K562 (cell line): ENCODE measurements around the gene PPM1H. TPM values are rescaled to one million over a fixed set of nuclear protein-coding genes. Genes with fewer than 3 reads are reported as not detected.

Experiments
- BRCA1 ChIP-seq, 2 experiments: fragments of 450-650 bp in 1 of 2; sonication (generic) in 1 of 2; formaldehyde crosslinking in 1 of 2; IDR thresholded peaks; 2 replicates each; pipeline versions ENCODE4 v1.5.0 to v1.6.1; 2017 to 2020; ENCODE audit warnings: mild to moderate bottlenecking in 1 of 2, missing genetic modification reagents in 1 of 2
- DDX20 ChIP-seq: fragments of 450-650 bp; IDR thresholded peaks from 2 replicates; pipeline ENCODE4 v1.6.1; 2016; ENCODE audit warnings: missing genetic modification characterization, low read depth, mild to moderate bottlenecking, missing compliant biosample characterization, moderate library complexity
- FOS ChIP-seq: IDR thresholded peaks from 3 replicates; pipeline ENCODE4 v1.6.1; 2011; ENCODE audit not compliant: insufficient read length; ENCODE audit errors: extremely low read depth
- FOXK2 ChIP-seq, 2 experiments: fragments of 450-650 bp; IDR thresholded peaks in 1 of 2; conservative IDR thresholded peaks in 1 of 2; 2 replicates each; pipeline ENCODE4 v1.6.1; 2016; ENCODE audit warnings: low read depth in 2 of 2, mild to moderate bottlenecking in 1 of 2
- GATAD2A ChIP-seq: fragments of 450-650 bp; IDR thresholded peaks from 2 replicates; pipeline ENCODE4 v1.6.1; 2017
- NFE2L1 ChIP-seq: fragments of 450-650 bp; IDR thresholded peaks from 2 replicates; pipeline ENCODE4 v1.6.1; 2016; ENCODE audit warnings: missing genetic modification characterization, low read depth, mild to moderate bottlenecking, missing compliant biosample characterization, moderate library complexity, borderline replicate concordance
- NR2C2 ChIP-seq, 2 experiments: fragments of 200-800 bp in 1 of 2; sonication (Bioruptor generic) in 1 of 2; sonication (generic) in 1 of 2; formaldehyde crosslinking in 1 of 2; IDR thresholded peaks; 2 replicates each; pipeline versions ENCODE4 v1.6.1 to v1.8.0; 2016 to 2022; ENCODE audit warnings: mild to moderate bottlenecking in 1 of 2, missing compliant biosample characterization in 1 of 2, missing genetic modification characterization in 1 of 2, missing genetic modification reagents in 1 of 2
- PHB ChIP-seq: fragments of 250-450 bp; sonication (Bioruptor Pico); IDR thresholded peaks from 2 replicates; pipeline ENCODE4 v1.5.0; 2021
- PHF20 ChIP-seq: fragments of 450-650 bp; IDR thresholded peaks from 2 replicates; pipeline ENCODE4 v1.6.1; 2018; ENCODE audit not compliant: partially characterized antibody
- SAFB2 ChIP-seq: fragments of 200-400 bp; formaldehyde crosslinking; IDR thresholded peaks from 2 replicates; pipeline ENCODE4 v1.6.1; 2018; ENCODE audit warnings: borderline replicate concordance, low read length, low read depth, moderate library complexity; ENCODE audit not compliant: severe bottlenecking
- SNIP1 ChIP-seq: fragments of 450-650 bp; IDR thresholded peaks from 2 replicates; pipeline ENCODE4 v1.7.1; 2017; ENCODE audit warnings: low read depth, mild to moderate bottlenecking
- SNRNP70 ChIP-seq: fragments of 200-400 bp; formaldehyde crosslinking; optimal IDR thresholded peaks from 2 replicates; pipeline ENCODE3; 2017; ENCODE audit warnings: low read depth, low read length
- TFAM ChIP-seq: fragments of 250-450 bp; sonication (Bioruptor Pico); conservative IDR thresholded peaks from 2 replicates; pipeline ENCODE4 v1.5.0; 2021; ENCODE audit warnings: mild to moderate bottlenecking, moderate library complexity
- ZNF217 ChIP-seq: sonication (generic); formaldehyde crosslinking; IDR thresholded peaks from 2 replicates; pipeline ENCODE4 v1.8.0; 2022; ENCODE audit warnings: mild to moderate bottlenecking, missing genetic modification reagents
- ZNF263 ChIP-seq: sonication (generic); formaldehyde crosslinking; IDR thresholded peaks from 2 replicates; pipeline ENCODE4 v1.8.0; 2022; ENCODE audit warnings: mild to moderate bottlenecking, missing genetic modification reagents, borderline replicate concordance
- ZNF436 ChIP-seq: fragments of 250-450, 450-650 bp; sonication (Bioruptor Pico); formaldehyde crosslinking; IDR thresholded peaks from 2 replicates; pipeline ENCODE4 v1.7.0; 2020; ENCODE audit warnings: mild to moderate bottlenecking
- polyA plus RNA-seq, 8 experiments: library from polyadenylated mRNA; depleted of rRNA in 4 of 8; stranded (reverse) in 5 of 8; unstranded in 3 of 8; fragments of >200 nt; fragmentation: Nextera tagmentation in 2 of 8; fragmentation: Illumina TruSeq in 1 of 8; extraction: Ambion mirVana in 2 of 8; extraction: Trizol in 1 of 8; gene quantifications; 2 replicates each; pipeline versions ENCODE4 v1.2.1 to v1.2.3, GENCODE V29; 2011 to 2014; ENCODE audit warnings: inconsistent platforms in 1 of 8, missing spikeins in 1 of 8
- total RNA-seq, 7 experiments: library from RNA; depleted of rRNA in 6 of 7; stranded (reverse); fragments of >200 nt in 6 of 7; fragmentation: Illumina TruSeq in 2 of 7; extraction: Trizol in 2 of 7; gene quantifications; 2 replicates each; pipeline versions ENCODE4 v1.2.1 to v1.2.3, GENCODE V29; 2011 to 2021; ENCODE audit warnings: low replicate concordance in 1 of 7
- TF ChIP-seq, protein P1 (sequence below), 2 experiments: fragments of 450-650 bp in 1 of 2; IDR thresholded peaks; 2 replicates each; pipeline ENCODE4 v1.6.1; 2011 to 2017; ENCODE audit warnings: low read depth in 2 of 2, antibody characterized with exemption in 1 of 2, borderline replicate concordance in 1 of 2, low read length in 1 of 2, mild to moderate bottlenecking in 1 of 2, mixed read lengths in 1 of 2; ENCODE audit not compliant: control insufficient read depth in 1 of 2
- TF ChIP-seq, protein P2 (sequence below): fragments of 250-450 bp; sonication (Bioruptor Pico); IDR thresholded peaks from 2 replicates; pipeline ENCODE4 v1.4.0; 2020; ENCODE audit warnings: mild to moderate bottlenecking, moderate library complexity
- TF ChIP-seq, protein P3 (sequence below): fragments of 250-450 bp; sonication (Bioruptor Pico); IDR thresholded peaks from 2 replicates; pipeline ENCODE4 v1.8.0; 2021; ENCODE audit warnings: moderate library complexity, mild to moderate bottlenecking, inconsistent platforms
- TF ChIP-seq, protein P4 (sequence below): fragments of 250-450 bp; sonication (Bioruptor Pico); IDR thresholded peaks from 2 replicates; pipeline ENCODE4 v1.8.0; 2021; ENCODE audit warnings: borderline replicate concordance, mild to moderate bottlenecking, moderate library complexity; ENCODE audit not compliant: poor library complexity, severe bottlenecking

PPM1H gene
- total and polyA plus RNA-seq, 9 of the 15 experiments (the other 6 are each of a cell fraction or from before 2014, with no cell fraction given): 5.3 to 29.3 (median 11.3) TPM

DNA sequence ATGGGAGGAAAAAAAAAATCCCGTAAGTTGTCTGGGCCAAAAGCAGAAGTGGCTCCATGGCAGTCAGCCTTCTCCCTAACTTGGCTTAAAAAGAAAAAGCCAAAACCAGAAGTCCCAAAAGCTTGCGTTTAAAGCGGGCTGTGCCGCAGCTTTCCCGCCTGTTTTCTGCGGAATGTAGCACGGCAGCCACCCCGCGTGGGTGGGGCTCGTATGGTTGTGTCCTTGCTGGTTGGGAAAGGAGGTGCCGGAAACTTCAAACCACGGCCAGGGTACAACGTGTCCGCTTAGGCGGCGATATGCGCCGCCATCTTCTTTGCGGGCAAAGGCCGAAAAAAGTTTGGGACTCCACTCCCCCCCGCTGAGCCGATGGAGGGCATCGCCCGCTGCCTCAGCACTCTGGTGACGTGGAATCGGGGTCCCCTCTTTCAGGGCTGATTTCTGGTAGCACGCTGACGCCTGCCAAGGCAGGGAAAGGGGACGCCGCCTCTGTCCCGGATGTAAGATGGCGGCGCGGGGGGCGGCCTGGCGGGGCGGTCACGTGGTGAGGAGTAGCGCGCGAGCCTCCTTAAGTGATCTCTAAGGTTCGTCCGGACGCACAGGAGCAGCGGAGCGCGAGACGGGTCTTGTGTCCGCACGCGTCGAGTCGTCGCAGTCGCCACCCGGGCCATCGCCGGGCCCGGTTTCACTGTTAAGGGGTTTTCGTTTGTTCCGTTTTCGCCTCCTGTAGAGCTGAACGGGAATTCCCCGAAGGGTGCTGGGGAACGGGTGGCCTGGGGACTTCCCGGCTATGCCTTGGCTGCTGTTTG lies 332.5 kb downstream of the PPM1H start (continued):
- TF ChIP-seq, protein P1, sequence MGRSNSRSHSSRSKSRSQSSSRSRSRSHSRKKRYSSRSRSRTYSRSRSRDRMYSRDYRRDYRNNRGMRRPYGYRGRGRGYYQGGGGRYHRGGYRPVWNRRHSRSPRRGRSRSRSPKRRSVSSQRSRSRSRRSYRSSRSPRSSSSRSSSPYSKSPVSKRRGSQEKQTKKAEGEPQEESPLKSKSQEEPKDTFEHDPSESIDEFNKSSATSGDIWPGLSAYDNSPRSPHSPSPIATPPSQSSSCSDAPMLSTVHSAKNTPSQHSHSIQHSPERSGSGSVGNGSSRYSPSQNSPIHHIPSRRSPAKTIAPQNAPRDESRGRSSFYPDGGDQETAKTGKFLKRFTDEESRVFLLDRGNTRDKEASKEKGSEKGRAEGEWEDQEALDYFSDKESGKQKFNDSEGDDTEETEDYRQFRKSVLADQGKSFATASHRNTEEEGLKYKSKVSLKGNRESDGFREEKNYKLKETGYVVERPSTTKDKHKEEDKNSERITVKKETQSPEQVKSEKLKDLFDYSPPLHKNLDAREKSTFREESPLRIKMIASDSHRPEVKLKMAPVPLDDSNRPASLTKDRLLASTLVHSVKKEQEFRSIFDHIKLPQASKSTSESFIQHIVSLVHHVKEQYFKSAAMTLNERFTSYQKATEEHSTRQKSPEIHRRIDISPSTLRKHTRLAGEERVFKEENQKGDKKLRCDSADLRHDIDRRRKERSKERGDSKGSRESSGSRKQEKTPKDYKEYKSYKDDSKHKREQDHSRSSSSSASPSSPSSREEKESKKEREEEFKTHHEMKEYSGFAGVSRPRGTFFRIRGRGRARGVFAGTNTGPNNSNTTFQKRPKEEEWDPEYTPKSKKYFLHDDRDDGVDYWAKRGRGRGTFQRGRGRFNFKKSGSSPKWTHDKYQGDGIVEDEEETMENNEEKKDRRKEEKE (IDR thresholded peaks at IDR 0.05; ENCODE audit: borderline replicate concordance in 1 of 2, control insufficient read depth in 1 of 2, low read depth in 2 of 2, low read length in 1 of 2): no peak
- TF ChIP-seq TFAM (CRISPR knock-in tag) (no peak), ZNF263 (peak; percentile 40), SNRNP70 (no peak), NR2C2 (CRISPR knock-in tag; IDR thresholded peaks at IDR 0.05) (no peak), NR2C2 (tag; IDR thresholded peaks at IDR 0.05) (peak; percentile 83), NFE2L1 (tag) (no peak), SNIP1 (no peak), FOS (no peak), PHB (CRISPR knock-in tag) (0 out of 2 replicates have a peak, but pooled peaks have one; percentile 17), ZNF217 (CRISPR knock-in tag) (no peak), DDX20 (tag) (no peak), ZNF436 (CRISPR knock-in tag) (0 out of 2 replicates have a peak, but pooled peaks have one; percentile 27), SAFB2 (no peak), PHF20 (peak; percentile 78), FOXK2 (conservative IDR thresholded peaks at IDR 0.05 in 1 of 2, IDR thresholded peaks at IDR 0.05 in 1 of 2; ENCODE audit: low read depth in 2 of 2) (peak in 1 of 2 experiments; percentile 69; a peak in 3 of 4 replicates), GATAD2A (0 out of 2 replicates have a peak, but pooled peaks have one; percentile 18), BRCA1 (IDR thresholded peaks at IDR 0.05) (no peak), BRCA1 (CRISPR knock-in tag; IDR thresholded peaks at IDR 0.05) (no peak)
- TF ChIP-seq, protein P2, sequence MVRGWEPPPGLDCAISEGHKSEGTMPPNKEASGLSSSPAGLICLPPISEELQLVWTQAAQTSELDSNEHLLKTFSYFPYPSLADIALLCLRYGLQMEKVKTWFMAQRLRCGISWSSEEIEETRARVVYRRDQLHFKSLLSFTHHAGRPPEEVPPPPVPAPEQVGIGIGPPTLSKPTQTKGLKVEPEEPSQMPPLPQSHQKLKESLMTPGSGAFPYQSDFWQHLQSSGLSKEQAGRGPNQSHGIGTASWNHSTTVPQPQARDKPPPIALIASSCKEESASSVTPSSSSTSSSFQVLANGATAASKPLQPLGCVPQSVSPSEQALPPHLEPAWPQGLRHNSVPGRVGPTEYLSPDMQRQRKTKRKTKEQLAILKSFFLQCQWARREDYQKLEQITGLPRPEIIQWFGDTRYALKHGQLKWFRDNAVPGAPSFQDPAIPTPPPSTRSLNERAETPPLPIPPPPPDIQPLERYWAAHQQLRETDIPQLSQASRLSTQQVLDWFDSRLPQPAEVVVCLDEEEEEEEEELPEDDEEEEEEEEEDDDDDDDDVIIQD (CRISPR knock-in tag): 0 out of 2 replicates have a peak, but pooled peaks have one; percentile 39
- TF ChIP-seq, protein P3, sequence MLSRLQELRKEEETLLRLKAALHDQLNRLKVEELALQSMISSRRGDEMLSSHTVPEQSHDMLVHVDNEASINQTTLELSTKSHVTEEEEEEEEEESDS (CRISPR knock-in tag): no peak
- TF ChIP-seq, protein P4, sequence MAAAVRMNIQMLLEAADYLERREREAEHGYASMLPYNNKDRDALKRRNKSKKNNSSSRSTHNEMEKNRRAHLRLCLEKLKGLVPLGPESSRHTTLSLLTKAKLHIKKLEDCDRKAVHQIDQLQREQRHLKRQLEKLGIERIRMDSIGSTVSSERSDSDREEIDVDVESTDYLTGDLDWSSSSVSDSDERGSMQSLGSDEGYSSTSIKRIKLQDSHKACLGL: no peak
